Gastrocnemius medialis (tissue), 4 donors: Measurements from ENCODE around the gene AJAP1.

Experiments
- POLR2A ChIP-seq, 2 donors: fragments of 450-650 bp; IDR thresholded peaks; one replicate each; pipeline ENCODE4 v1.6.1; 2017; ENCODE audit warnings: antibody characterized with exemption in 2 of 2, mild to moderate bottlenecking in 2 of 2, moderate library complexity in 2 of 2
- TF ChIP-seq, protein P1 (sequence below), 5 experiments: fragments of 450-650 bp in 3 of 5; fragments of 200-600 bp in 2 of 5; sonication (generic) in 2 of 5; IDR thresholded peaks in 4 of 5; conservative IDR thresholded peaks in 1 of 5; 1 replicate in 4 of 5; 2 replicates in 1 of 5; pipeline ENCODE4 v1.5.1; 2016 to 2019; ENCODE audit warnings: antibody characterized with exemption in 5 of 5, mild to moderate bottlenecking in 3 of 5, moderate library complexity in 3 of 5

DNA sequence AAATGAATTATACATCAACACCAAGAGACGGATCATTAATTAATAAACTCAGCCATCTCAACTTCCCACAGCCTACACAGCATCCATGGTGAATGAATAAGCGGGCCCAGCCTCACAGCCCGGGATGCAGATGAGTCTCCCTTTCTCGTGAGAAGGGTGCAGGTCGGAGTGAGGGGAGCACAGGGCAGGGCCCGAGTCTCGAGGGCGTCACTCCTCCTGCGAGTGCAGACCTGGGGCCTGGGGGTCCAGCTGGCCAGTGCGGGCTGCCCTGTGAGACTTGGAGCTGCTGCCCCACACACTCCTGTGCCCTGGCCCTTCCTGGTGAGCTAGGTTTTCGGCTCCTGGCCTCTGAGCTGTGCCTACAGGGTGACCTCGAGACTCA, 74.7 kb downstream of the AJAP1 start:
- TF ChIP-seq, protein P1, sequence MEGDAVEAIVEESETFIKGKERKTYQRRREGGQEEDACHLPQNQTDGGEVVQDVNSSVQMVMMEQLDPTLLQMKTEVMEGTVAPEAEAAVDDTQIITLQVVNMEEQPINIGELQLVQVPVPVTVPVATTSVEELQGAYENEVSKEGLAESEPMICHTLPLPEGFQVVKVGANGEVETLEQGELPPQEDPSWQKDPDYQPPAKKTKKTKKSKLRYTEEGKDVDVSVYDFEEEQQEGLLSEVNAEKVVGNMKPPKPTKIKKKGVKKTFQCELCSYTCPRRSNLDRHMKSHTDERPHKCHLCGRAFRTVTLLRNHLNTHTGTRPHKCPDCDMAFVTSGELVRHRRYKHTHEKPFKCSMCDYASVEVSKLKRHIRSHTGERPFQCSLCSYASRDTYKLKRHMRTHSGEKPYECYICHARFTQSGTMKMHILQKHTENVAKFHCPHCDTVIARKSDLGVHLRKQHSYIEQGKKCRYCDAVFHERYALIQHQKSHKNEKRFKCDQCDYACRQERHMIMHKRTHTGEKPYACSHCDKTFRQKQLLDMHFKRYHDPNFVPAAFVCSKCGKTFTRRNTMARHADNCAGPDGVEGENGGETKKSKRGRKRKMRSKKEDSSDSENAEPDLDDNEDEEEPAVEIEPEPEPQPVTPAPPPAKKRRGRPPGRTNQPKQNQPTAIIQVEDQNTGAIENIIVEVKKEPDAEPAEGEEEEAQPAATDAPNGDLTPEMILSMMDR (IDR thresholded peaks at IDR 0.05 in 4 of 5, conservative IDR thresholded peaks at IDR 0.05 in 1 of 5): no peak
- TF ChIP-seq POLR2A (IDR thresholded peaks at IDR 0.05): no peak
